Right lobe of liver (tissue), 4 donors: ENCODE data around the gene CLEC4M.

Experiments
- POLR2A ChIP-seq: fragments of 450-650 bp; IDR thresholded peaks from one replicate; pipeline ENCODE4 v1.6.1; 2017; ENCODE audit warnings: antibody characterized with exemption, mild to moderate bottlenecking
- TF ChIP-seq, protein P1 (sequence below), 4 donors: fragments of 200-600 bp in 3 of 4; fragments of 450-650 bp in 1 of 4; IDR thresholded peaks; one replicate each; pipeline versions ENCODE4 v1.5.1 to v1.8.0; 2016 to 2022; ENCODE audit warnings: antibody characterized with exemption in 4 of 4, mild to moderate bottlenecking in 2 of 4
- donor health status: DM: no; HTN: no; CAD: no.
- donor health status: DM: no; HTN: no; CAD: no.
- donor health status: DM: no; HTN: yes; CAD: no.

DNA sequence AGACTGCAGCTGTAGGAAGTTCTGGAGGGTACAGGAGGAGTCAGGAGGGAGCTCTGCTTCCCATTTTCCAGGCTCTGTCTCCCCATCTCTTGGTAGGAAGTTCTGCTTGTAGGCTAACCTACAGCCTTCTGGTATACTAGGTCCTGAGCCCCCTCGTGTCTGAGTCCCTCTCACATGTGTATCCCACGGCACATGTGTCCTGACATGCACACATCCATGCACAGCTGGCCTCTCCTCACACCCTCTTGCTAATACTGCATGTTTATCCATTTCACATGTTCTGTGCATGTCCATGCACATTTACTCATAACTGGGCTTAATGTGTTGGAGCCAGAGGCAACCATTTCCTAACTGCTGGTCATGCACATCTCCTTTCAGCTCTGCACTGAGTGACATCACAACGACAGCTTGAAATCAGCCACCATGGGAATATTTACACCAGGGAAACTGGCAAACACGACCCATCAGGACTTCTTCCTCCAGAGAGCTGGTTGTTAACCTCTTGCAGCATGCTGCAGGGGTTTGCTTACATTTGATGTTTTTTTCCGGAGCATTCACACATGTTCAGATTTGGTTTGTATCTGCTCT is 18.8 kb upstream of the CLEC4M start:
- TF ChIP-seq, protein P1, sequence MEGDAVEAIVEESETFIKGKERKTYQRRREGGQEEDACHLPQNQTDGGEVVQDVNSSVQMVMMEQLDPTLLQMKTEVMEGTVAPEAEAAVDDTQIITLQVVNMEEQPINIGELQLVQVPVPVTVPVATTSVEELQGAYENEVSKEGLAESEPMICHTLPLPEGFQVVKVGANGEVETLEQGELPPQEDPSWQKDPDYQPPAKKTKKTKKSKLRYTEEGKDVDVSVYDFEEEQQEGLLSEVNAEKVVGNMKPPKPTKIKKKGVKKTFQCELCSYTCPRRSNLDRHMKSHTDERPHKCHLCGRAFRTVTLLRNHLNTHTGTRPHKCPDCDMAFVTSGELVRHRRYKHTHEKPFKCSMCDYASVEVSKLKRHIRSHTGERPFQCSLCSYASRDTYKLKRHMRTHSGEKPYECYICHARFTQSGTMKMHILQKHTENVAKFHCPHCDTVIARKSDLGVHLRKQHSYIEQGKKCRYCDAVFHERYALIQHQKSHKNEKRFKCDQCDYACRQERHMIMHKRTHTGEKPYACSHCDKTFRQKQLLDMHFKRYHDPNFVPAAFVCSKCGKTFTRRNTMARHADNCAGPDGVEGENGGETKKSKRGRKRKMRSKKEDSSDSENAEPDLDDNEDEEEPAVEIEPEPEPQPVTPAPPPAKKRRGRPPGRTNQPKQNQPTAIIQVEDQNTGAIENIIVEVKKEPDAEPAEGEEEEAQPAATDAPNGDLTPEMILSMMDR (IDR thresholded peaks at IDR 0.05): no peak
- TF ChIP-seq POLR2A: no peak
